Lung (tissue), 12 donors: ENCODE measurements around the gene WWTR1. TPM values are rescaled to one million over a fixed set of nuclear protein-coding genes. Genes with fewer than 3 reads are reported as not detected.

Experiments
- ATAC-seq: fragments of 200-7000 bp; cut with Tn5 transposase; one replicate; pipeline ENCODE4 v1.9.1; 2020; ENCODE audit warnings: moderate number of reproducible peaks; ENCODE audit not compliant: insufficient read depth, low FRiP score
- DNase-seq, 3 donors: peaks; one replicate each; pipeline ENCODE4 v3.0.0-alpha.2; 2013 to 2017
- H3K27ac ChIP-seq, 2 donors: one replicate each; pipeline ENCODE4 v1.5.1; 2013; ENCODE audit warnings: mild to moderate bottlenecking in 2 of 2, moderate library complexity in 2 of 2, control low read depth in 1 of 2, inconsistent platforms in 1 of 2, low read depth in 1 of 2, low read length in 1 of 2
- H3K27me3 ChIP-seq, 3 donors: one replicate each; pipeline ENCODE4 v1.5.1; 2013; ENCODE audit warnings: low read length in 2 of 3; ENCODE audit not compliant: control insufficient read depth in 3 of 3, insufficient read depth in 3 of 3
- H3K36me3 ChIP-seq, 4 donors: one replicate each; pipeline ENCODE4 v1.5.1; 2013; ENCODE audit warnings: low read length in 4 of 4, mild to moderate bottlenecking in 1 of 4, moderate library complexity in 1 of 4; ENCODE audit not compliant: control insufficient read depth in 4 of 4, insufficient read depth in 4 of 4
- H3K4me1 ChIP-seq, 5 donors: one replicate each; pipeline ENCODE4 v1.5.1; 2013; ENCODE audit warnings: low read length in 5 of 5, mild to moderate bottlenecking in 2 of 5, moderate library complexity in 1 of 5; ENCODE audit not compliant: control insufficient read depth in 5 of 5, insufficient read depth in 5 of 5
- H3K4me3 ChIP-seq: one replicate; pipeline ENCODE4 v1.5.1; 2013; ENCODE audit warnings: mild to moderate bottlenecking, control low read depth, moderate library complexity
- H3K9ac ChIP-seq, 2 donors: one replicate each; pipeline ENCODE4 v1.5.1; 2013; ENCODE audit warnings: low read length in 2 of 2, control low read depth in 1 of 2; ENCODE audit not compliant: insufficient read depth in 1 of 2
- H3K9me3 ChIP-seq, 4 donors: one replicate each; pipeline ENCODE4 v1.5.1; 2013; ENCODE audit warnings: low read length in 3 of 4, mild to moderate bottlenecking in 1 of 4, moderate library complexity in 1 of 4; ENCODE audit not compliant: control insufficient read depth in 4 of 4, insufficient read depth in 3 of 4
- WGBS, 2 donors: extraction: QIAGEN DNeasy Blood & Tissue Kit; methylation state at CpG; one replicate each; pipeline ENCODE4 v1.1.7; 2013; 5-methylcytosine and 5-hydroxymethylcytosine counted together
- polyA plus RNA-seq, 2 donors: library from polyadenylated mRNA; stranded (reverse); fragments of 200-250 nt; gene quantifications; one replicate each; pipeline ENCODE4 v1.2.1, GENCODE V29; 2013
- total RNA-seq, 2 donors: library from RNA; depleted of rRNA in 1 of 2; stranded (reverse); fragments of >200 nt in 1 of 2; gene quantifications; one replicate each; pipeline ENCODE4 v1.2.1, GENCODE V29; 2014 to 2021
- TF ChIP-seq, protein P1 (sequence below): IDR thresholded peaks from 2 replicates; pipeline ENCODE4 v1.5.1; 2012; ENCODE audit warnings: mild to moderate bottlenecking; ENCODE audit errors: control extremely low read depth, extremely low read depth
- donor health status: control.
- donor health status: control.
- donor health status: Bipolar disorder and iron deficiency.
- donor health status: healthy.
- donor health status: DM: yes; HTN: yes; CAD: no.

The WWTR1 gene
- total and polyA plus RNA-seq, 4 donors = 29.3 to 186 (median 63.4) TPM

- no peaks in the 10 kb centered on the region for H3K9me3 ChIP-seq
- no peaks in the 10 kb centered on the region for H3K27me3 ChIP-seq
- no peak overlapping the region for H3K4me3 ChIP-seq
- no peak overlapping the region for H3K27ac ChIP-seq
- peaks cover 5 to 14% (median 10%) of the 10 kb centered on the region in 4 donors for H3K36me3 ChIP-seq
- no peak overlapping the region for H3K9ac ChIP-seq
- ATAC-seq (no peak), DNase-seq (no peak)
- WGBS, 2 donors = 97% methylated on average over 2 of the region's 2 CpGs
- H3K4me1 ChIP-seq = peaks cover 0 to 15% (median 7%) of the 10 kb centered on the region in 5 donors
- TF ChIP-seq, protein P1, sequence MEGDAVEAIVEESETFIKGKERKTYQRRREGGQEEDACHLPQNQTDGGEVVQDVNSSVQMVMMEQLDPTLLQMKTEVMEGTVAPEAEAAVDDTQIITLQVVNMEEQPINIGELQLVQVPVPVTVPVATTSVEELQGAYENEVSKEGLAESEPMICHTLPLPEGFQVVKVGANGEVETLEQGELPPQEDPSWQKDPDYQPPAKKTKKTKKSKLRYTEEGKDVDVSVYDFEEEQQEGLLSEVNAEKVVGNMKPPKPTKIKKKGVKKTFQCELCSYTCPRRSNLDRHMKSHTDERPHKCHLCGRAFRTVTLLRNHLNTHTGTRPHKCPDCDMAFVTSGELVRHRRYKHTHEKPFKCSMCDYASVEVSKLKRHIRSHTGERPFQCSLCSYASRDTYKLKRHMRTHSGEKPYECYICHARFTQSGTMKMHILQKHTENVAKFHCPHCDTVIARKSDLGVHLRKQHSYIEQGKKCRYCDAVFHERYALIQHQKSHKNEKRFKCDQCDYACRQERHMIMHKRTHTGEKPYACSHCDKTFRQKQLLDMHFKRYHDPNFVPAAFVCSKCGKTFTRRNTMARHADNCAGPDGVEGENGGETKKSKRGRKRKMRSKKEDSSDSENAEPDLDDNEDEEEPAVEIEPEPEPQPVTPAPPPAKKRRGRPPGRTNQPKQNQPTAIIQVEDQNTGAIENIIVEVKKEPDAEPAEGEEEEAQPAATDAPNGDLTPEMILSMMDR = no peak
Observed at GRCh38 chr3:149545049-149545448, 112.8 kb downstream of the WWTR1 start.

GRCh38 chr3:149542375-149543312, 115.2 kb downstream of the WWTR1 start:
- no peak for DNase-seq
- peak; percentile 47 for ATAC-seq
- TF ChIP-seq, protein P1 = no peak
- Histone ChIP-seq H3K4me1 (peaks cover 0 to 15% (median 4%) of the 10 kb centered on the region in 5 donors), H3K9ac (peak overlapping the region in 1 of 2 donors; percentile 26), H3K36me3 (peaks cover 5 to 16% (median 11%) of the 10 kb centered on the region in 4 donors), H3K4me3 (no peak overlapping the region), H3K27me3 (no peaks in the 10 kb centered on the region), H3K9me3 (no peaks in the 10 kb centered on the region), H3K27ac (peak overlapping the region in 1 of 2 donors; percentile 72)
- 69 to 79% methylated on average over 9 of the region's 9 CpGs for WGBS, 2 donors

DNA sequence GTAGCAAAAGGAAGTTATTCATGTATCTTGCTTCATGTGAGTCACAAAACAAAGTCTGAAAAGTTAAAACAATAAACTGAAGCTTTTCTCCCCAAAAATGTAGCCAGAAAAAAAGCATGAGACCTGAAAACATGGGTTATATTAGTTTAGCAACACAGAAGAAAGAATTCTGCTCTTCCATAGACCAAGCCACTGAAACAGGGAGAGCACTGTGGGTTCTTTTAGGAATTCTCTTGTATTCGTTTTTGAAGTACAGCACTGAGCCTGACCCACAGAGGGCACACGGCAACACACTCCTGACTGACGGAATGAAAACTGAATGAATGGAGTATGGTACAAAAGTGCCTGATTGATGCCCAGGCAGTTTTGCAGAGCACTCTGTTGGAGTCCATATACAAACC, 116.7 kb downstream of the WWTR1 start:
- TF ChIP-seq, protein P1 = no peak
- Histone ChIP-seq H3K27me3 (no peaks in the 10 kb centered on the region), H3K27ac (peak overlapping the region in 1 of 2 donors; percentile 27), H3K4me3 (no peak overlapping the region), H3K36me3 (peaks cover 5 to 16% (median 11%) of the 10 kb centered on the region in 4 donors), H3K9me3 (no peaks in the 10 kb centered on the region), H3K9ac (no peak overlapping the region), H3K4me1 (peaks cover 3 to 18% (median 5%) of the 10 kb centered on the region in 5 donors)
- DNase-seq (no peak), ATAC-seq (no peak)
- 58 to 71% methylated on average over 3 of the region's 3 CpGs for WGBS, 2 donors
